HepG2 (cell line): ENCODE data around the gene HP1BP3. TPM values are rescaled to one million over a fixed set of nuclear protein-coding genes. Genes with fewer than 3 reads are reported as not detected.

ENCODE experiments used
- AGO2 ChIP-seq: fragments of 200-400 bp; formaldehyde crosslinking; optimal IDR thresholded peaks from 2 replicates; pipeline ENCODE3; 2017; ENCODE audit warnings: mild to moderate bottlenecking, low read depth, low read length, moderate library complexity
- ATF1 ChIP-seq: IDR thresholded peaks from 2 replicates; pipeline ENCODE4 v1.6.1; 2016; ENCODE audit warnings: mild to moderate bottlenecking, control low read depth
- FOSL2 ChIP-seq: sonication (generic); formaldehyde crosslinking; IDR thresholded peaks from 2 replicates; pipeline ENCODE4 v1.4.0; 2020; ENCODE audit warnings: missing genetic modification reagents
- HHEX ChIP-seq: IDR thresholded peaks from 2 replicates; pipeline ENCODE4 v1.6.1; 2016; ENCODE audit warnings: control low read depth
- MATR3 ChIP-seq: sonication (generic); formaldehyde crosslinking; IDR thresholded peaks from 2 replicates; pipeline ENCODE4 v1.4.0; 2020; ENCODE audit warnings: missing genetic modification reagents
- NFATC3 ChIP-seq: sonication (generic); formaldehyde crosslinking; IDR thresholded peaks from 2 replicates; pipeline ENCODE4 v1.5.1; 2020; ENCODE audit warnings: mild to moderate bottlenecking, missing genetic modification reagents
- RXRB ChIP-seq: IDR thresholded peaks from 2 replicates; pipeline ENCODE4 v1.6.1; 2016; ENCODE audit warnings: borderline replicate concordance, missing genetic modification reagents, missing compliant biosample characterization
- SOX13 ChIP-seq, 3 experiments: fragments of 450-650 bp in 1 of 3; sonication (generic) in 1 of 3; formaldehyde crosslinking in 1 of 3; IDR thresholded peaks in 2 of 3; conservative IDR thresholded peaks in 1 of 3; 2 replicates each; pipeline versions ENCODE4 v1.5.0 to v1.6.1; 2016 to 2020; ENCODE audit warnings: antibody characterized with exemption in 1 of 3, mild to moderate bottlenecking in 1 of 3, missing compliant biosample characterization in 1 of 3, missing genetic modification reagents in 1 of 3, moderate library complexity in 1 of 3
- YY1 ChIP-seq: IDR thresholded peaks from 2 replicates; pipeline ENCODE4 v1.6.1; 2011; ENCODE audit warnings: low read length, low read depth, moderate library complexity, mild to moderate bottlenecking; ENCODE audit not compliant: insufficient read depth, insufficient replicate concordance
- ZNF17 ChIP-seq: sonication (generic); formaldehyde crosslinking; IDR thresholded peaks from 2 replicates; pipeline ENCODE4 v1.5.0; 2020; ENCODE audit warnings: mild to moderate bottlenecking, missing genetic modification reagents
- ZNF430 ChIP-seq: sonication (generic); formaldehyde crosslinking; IDR thresholded peaks from 2 replicates; pipeline ENCODE4 v1.9.0; 2021; ENCODE audit warnings: mild to moderate bottlenecking, missing genetic modification reagents
- ZNF572 ChIP-seq: sonication (generic); formaldehyde crosslinking; IDR thresholded peaks from 2 replicates; pipeline ENCODE4 v1.5.1; 2020; ENCODE audit warnings: mild to moderate bottlenecking, missing genetic modification reagents
- ZNF773 ChIP-seq: sonication (generic); formaldehyde crosslinking; IDR thresholded peaks from 2 replicates; pipeline ENCODE4 v1.4.0; 2020; ENCODE audit warnings: missing genetic modification reagents, borderline replicate concordance
- polyA plus RNA-seq, 8 experiments: library from polyadenylated mRNA; depleted of rRNA in 3 of 8; stranded (reverse) in 7 of 8; unstranded in 1 of 8; fragments of >200 nt; fragmentation: Illumina TruSeq in 4 of 8; extraction: Trizol in 4 of 8; gene quantifications; 2 replicates each; pipeline versions ENCODE4 v1.2.1 to v1.2.3, GENCODE V29; 2011 to 2016; ENCODE audit warnings: low read depth in 4 of 8, missing spikeins in 1 of 8, mixed read lengths in 1 of 8; ENCODE audit not compliant: insufficient read depth in 1 of 8
- total RNA-seq, 5 experiments: library from RNA; depleted of rRNA; stranded (reverse); fragments of >200 nt; fragmentation: Illumina TruSeq; extraction: Trizol; gene quantifications; 2 replicates each; pipeline ENCODE4 v1.2.3, GENCODE V29; 2016; ENCODE audit warnings: low read depth in 1 of 5
- TF ChIP-seq, protein P1 (sequence below): sonication (generic); formaldehyde crosslinking; IDR thresholded peaks from 2 replicates; pipeline ENCODE4 v1.5.0; 2020; ENCODE audit warnings: mild to moderate bottlenecking, missing genetic modification reagents, borderline replicate concordance
- TF ChIP-seq, protein P2 (sequence below): sonication (generic); formaldehyde crosslinking; IDR thresholded peaks from 2 replicates; pipeline ENCODE4 v1.4.0; 2020; ENCODE audit warnings: missing genetic modification reagents
- TF ChIP-seq, protein P3 (sequence below): sonication (generic); formaldehyde crosslinking; IDR thresholded peaks from 2 replicates; pipeline ENCODE4 v1.5.0; 2020; ENCODE audit warnings: missing genetic modification reagents
- TF ChIP-seq, protein P4 (sequence below): sonication (generic); formaldehyde crosslinking; IDR thresholded peaks from 2 replicates; pipeline ENCODE4 v1.4.0; 2020; ENCODE audit warnings: mild to moderate bottlenecking, missing genetic modification reagents
- TF ChIP-seq, protein P5 (sequence below): sonication (generic); formaldehyde crosslinking; IDR thresholded peaks from 2 replicates; pipeline ENCODE4 v1.5.0; 2020; ENCODE audit warnings: missing genetic modification reagents

HP1BP3 gene
- total and polyA plus RNA-seq, 2 of the 13 experiments (the other 11 are each of a cell fraction or from before 2014, with no cell fraction given): 98.5 to 137 TPM

DNA sequence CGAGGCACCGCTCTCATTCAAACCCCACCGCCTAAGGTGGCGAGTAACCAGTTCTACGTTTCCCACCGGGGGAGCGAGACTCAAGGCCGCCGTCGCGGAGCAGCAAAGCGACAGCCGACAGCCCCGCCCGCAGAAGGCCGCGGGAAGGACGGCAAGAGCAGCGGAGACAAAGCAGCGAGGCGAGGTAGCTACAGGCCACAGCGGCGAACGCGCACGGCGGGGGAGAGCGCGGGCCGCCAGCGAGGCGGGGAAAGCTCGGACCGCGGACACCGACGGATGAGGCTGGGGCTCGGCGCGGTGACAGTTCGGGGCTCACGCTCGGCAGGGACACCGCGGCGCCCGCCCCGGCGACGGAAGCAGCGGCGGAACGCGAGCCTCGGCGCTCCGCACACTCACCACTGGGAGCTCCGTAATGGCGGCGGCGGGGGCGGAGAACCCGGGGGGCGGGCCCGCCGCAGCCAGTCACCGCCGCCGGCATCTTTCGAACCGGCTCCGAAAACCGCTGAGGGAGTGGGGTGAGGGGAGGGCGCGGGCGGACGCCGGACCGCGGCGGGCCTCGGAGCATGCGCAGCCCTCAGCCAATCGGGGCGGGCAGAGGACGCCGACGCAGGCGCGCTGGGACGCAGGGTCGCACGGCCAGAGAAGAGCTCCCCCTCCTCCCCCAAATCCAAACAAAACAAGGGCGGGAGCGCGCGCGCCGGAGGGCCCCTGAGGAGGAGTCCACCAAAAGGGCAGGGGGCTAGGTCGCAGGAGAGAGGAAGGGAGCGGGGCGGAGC lies 666 bp downstream of the HP1BP3 start (continued):
- TF ChIP-seq HHEX (CRISPR knock-in tag) (no peak), YY1 (peak; percentile 93), ZNF773 (no peak; the same call in 1 of the 2 replicates), ZNF430 (CRISPR knock-in tag) (peak; percentile 87), MATR3 (no peak), NFATC3 (no peak), ZNF17 (CRISPR knock-in tag) (no peak), ATF1 (CRISPR knock-in tag) (no peak), ZNF572 (CRISPR knock-in tag) (no peak), SOX13 (IDR thresholded peaks at IDR 0.05) (no peak), SOX13 (CRISPR knock-in tag; conservative IDR thresholded peaks at IDR 0.05 in 1 of 2, IDR thresholded peaks at IDR 0.05 in 1 of 2) (no peak), RXRB (CRISPR knock-in tag) (no peak), AGO2 (peak; percentile 74), FOSL2 (CRISPR knock-in tag) (0 out of 2 replicates have a peak, but pooled peaks have one; percentile 4)
- TF ChIP-seq, protein P1, sequence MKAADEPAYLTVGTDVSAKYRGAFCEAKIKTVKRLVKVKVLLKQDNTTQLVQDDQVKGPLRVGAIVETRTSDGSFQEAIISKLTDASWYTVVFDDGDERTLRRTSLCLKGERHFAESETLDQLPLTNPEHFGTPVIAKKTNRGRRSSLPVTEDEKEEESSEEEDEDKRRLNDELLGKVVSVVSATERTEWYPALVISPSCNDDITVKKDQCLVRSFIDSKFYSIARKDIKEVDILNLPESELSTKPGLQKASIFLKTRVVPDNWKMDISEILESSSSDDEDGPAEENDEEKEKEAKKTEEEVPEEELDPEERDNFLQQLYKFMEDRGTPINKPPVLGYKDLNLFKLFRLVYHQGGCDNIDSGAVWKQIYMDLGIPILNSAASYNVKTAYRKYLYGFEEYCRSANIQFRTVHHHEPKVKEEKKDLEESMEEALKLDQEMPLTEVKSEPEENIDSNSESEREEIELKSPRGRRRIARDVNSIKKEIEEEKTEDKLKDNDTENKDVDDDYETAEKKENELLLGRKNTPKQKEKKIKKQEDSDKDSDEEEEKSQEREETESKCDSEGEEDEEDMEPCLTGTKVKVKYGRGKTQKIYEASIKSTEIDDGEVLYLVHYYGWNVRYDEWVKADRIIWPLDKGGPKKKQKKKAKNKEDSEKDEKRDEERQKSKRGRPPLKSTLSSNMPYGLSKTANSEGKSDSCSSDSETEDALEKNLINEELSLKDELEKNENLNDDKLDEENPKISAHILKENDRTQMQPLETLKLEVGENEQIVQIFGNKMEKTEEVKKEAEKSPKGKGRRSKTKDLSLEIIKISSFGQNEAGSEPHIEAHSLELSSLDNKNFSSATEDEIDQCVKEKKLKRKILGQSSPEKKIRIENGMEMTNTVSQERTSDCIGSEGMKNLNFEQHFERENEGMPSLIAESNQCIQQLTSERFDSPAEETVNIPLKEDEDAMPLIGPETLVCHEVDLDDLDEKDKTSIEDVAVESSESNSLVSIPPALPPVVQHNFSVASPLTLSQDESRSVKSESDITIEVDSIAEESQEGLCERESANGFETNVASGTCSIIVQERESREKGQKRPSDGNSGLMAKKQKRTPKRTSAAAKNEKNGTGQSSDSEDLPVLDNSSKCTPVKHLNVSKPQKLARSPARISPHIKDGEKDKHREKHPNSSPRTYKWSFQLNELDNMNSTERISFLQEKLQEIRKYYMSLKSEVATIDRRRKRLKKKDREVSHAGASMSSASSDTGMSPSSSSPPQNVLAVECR (CRISPR knock-in tag): peak; percentile 97
- TF ChIP-seq, protein P2, sequence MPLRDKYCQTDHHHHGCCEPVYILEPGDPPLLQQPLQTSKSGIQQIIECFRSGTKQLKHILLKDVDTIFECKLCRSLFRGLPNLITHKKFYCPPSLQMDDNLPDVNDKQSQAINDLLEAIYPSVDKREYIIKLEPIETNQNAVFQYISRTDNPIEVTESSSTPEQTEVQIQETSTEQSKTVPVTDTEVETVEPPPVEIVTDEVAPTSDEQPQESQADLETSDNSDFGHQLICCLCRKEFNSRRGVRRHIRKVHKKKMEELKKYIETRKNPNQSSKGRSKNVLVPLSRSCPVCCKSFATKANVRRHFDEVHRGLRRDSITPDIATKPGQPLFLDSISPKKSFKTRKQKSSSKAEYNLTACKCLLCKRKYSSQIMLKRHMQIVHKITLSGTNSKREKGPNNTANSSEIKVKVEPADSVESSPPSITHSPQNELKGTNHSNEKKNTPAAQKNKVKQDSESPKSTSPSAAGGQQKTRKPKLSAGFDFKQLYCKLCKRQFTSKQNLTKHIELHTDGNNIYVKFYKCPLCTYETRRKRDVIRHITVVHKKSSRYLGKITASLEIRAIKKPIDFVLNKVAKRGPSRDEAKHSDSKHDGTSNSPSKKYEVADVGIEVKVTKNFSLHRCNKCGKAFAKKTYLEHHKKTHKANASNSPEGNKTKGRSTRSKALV (CRISPR knock-in tag): 0 out of 2 replicates have a peak, but pooled peaks have one; percentile 13
- TF ChIP-seq, protein P3, sequence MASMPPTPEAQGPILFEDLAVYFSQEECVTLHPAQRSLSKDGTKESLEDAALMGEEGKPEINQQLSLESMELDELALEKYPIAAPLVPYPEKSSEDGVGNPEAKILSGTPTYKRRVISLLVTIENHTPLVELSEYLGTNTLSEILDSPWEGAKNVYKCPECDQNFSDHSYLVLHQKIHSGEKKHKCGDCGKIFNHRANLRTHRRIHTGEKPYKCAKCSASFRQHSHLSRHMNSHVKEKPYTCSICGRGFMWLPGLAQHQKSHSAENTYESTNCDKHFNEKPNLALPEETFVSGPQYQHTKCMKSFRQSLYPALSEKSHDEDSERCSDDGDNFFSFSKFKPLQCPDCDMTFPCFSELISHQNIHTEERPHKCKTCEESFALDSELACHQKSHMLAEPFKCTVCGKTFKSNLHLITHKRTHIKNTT: no peak
- TF ChIP-seq, protein P4, sequence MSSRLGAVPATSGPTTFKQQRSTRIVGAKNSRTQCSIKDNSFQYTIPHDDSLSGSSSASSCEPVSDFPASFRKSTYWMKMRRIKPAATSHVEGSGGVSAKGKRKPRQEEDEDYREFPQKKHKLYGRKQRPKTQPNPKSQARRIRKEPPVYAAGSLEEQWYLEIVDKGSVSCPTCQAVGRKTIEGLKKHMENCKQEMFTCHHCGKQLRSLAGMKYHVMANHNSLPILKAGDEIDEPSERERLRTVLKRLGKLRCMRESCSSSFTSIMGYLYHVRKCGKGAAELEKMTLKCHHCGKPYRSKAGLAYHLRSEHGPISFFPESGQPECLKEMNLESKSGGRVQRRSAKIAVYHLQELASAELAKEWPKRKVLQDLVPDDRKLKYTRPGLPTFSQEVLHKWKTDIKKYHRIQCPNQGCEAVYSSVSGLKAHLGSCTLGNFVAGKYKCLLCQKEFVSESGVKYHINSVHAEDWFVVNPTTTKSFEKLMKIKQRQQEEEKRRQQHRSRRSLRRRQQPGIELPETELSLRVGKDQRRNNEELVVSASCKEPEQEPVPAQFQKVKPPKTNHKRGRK (CRISPR knock-in tag): no peak
- TF ChIP-seq, protein P5, sequence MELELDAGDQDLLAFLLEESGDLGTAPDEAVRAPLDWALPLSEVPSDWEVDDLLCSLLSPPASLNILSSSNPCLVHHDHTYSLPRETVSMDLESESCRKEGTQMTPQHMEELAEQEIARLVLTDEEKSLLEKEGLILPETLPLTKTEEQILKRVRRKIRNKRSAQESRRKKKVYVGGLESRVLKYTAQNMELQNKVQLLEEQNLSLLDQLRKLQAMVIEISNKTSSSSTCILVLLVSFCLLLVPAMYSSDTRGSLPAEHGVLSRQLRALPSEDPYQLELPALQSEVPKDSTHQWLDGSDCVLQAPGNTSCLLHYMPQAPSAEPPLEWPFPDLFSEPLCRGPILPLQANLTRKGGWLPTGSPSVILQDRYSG (CRISPR knock-in tag): 0 out of 2 replicates have a peak, but pooled peaks have one; percentile 41
